T47D (cell line): ENCODE measurements around the gene KIF7.

Source experiments
- DNase-seq, 2 experiments: peaks; one replicate each; pipeline versions ENCODE4 v3.0.0 to v3.0.0-alpha.2; 2011 to 2012; ENCODE audit warnings: low read depth in 1 of 2, low spot score in 1 of 2
- JUND ChIP-seq: IDR thresholded peaks from 2 replicates; pipeline ENCODE4 v1.6.1; 2012; ENCODE audit warnings: low read depth
- in situ Hi-C: cut with HindIII; loops from 2 replicates; pipeline ENCODE4 v1.10.0; 2016; ENCODE audit warnings: low sequenced_read_pairs, low pct_unique_long_range_greater_than_20kb

The KIF7 gene

DNA sequence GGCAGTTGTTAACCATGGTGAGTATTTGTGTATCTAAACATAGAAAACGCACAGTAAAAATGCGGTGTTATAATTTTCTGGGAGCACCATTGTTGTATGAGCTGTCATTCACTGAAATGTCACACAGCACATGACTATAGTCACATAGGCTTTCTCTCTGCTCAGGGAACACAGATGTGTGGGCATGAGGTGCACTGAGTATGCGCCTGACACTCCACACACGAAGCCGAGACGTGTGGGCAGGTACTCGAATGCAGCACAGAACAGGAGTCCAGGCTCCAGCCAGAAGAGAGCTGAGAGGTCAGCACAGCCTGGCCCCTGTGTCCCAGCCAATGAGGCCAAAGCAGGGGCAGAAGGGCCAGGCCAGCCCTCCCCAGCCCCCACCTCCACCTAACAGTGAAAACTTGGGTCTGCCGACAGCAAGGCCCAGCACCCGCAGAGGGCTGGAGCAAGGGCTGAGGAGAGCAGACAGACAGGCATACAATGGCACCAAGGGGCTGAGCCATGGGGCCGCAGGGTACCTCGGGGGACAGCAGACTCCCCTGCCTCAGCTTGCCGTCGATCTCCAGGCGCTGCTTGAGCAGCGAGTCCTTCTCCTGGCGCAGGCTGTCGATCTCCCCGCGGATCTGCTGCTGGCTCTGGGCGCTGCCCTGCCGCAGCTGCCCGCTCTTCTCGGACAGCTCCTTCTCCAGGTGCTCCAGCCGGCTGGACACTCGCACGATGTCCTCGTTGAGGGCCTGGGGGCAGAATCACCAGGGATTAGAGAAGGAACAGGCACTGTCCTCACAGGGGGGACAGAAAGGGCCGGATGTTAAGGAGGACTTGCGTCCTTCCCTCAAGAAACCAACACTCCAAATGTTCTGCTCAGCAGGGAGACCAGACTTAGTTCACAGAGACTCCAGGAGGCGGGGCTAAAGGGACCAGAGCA lies 24.0 kb downstream of the KIF7 start:
- in situ Hi-C loops, result no loop called here
- DNase-seq, result peak in 1 of 2 experiments; percentile 4
- no peak for TF ChIP-seq JUND

GRCh38 chr15:89630260-89630659 lies 25.0 kb downstream of the KIF7 start:
- DNase-seq, result no peak
- in situ Hi-C loops, result no loop called here

GRCh38 chr15:89629829-89630228 lies 25.4 kb downstream of the KIF7 start:
- no peak for TF ChIP-seq JUND
- in situ Hi-C loops, result no loop called here
- DNase-seq, result no peak

More at GRCh38 chr15:89630260-89630659, 25.0 kb downstream of the KIF7 start:
- no peak for TF ChIP-seq JUND

DNA sequence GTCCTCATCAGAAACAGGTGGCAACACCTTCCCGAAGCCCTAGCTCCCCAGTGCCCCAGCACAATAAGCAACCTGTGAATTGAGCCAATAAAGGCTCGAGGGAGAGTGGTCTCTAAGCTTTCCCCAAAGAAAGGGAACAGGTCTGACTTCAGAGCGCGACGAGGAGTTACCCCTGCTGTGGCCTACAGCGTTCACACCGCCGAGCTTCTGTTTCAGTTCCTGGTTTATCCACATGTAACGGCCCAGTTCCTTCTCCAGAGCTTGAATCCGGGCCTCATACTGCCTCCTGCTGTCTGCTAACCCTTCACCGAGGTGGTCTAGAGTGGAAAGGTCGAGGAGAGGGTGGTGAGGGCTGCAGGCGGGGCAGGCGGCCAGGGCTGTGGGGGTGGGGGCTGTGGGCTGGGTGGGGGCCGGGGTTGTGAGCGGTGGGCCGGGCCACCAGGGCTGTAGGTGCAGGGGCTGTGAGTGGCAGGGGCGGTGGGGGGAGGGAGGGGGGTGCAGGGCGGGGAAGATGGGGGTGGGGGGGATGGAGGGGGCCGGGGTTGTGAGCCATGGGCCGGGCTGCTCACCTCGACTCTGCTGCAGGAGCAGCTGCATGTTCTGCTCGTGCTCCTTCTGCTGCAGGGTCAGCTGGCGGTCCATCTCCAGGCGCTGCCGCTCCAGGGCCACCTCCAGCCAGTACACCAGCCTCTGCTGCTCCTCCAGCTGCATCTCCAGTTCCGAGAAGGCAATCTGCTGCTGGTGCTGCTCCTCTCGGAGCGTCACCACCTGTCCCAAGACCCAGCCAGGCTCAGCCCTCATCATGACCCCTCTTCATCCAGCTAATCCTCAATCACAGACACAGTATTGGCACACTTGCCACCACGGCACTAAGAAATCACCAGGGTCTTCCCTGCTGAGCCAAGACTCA lies 26.2 kb downstream of the KIF7 start:
- in situ Hi-C loops, result no loop called here
- no peak for DNase-seq
- TF ChIP-seq JUND, result no peak

- DNase-seq, result no peak
- no peak for TF ChIP-seq JUND
- in situ Hi-C loops, result no loop called here
Measured at GRCh38 chr15:89628301-89628700, 27.0 kb downstream of the KIF7 start.

GRCh38 chr15:89627256-89627970 lies 27.9 kb downstream of the KIF7 start:
- in situ Hi-C loops, result no loop called here
- DNase-seq, result no peak
- TF ChIP-seq JUND, result no peak

GRCh38 chr15:89625716-89626115 lies 29.6 kb downstream of the KIF7 start:
- no peak for DNase-seq
- no peak for TF ChIP-seq JUND
- in situ Hi-C loops, result no loop called here

DNA sequence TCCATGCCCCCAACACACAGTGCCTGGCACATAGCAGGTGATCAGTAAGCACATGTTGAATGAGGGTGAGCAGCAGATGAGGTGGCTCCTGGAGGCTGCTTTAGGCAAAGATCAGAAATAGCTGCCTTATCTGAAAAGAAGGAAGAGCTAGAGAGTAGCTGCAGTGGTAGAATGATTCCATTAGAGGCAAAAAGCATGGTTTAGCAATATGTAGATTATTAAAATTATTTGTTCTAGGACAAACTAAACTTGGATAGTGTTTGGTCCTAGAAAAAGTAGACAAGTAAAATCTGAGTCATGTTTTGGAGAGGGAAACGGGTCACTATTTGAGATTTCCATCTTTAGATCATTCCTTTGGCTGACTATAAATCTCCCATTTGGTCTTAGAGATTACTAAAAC lies 32.1 kb downstream of the KIF7 start:
- in situ Hi-C loops, result no loop called here
- no peak for TF ChIP-seq JUND
- no peak for DNase-seq

- DNase-seq, result no peak
- no peak for TF ChIP-seq JUND
- in situ Hi-C loops, result no loop called here
Measured at GRCh38 chr15:89621547-89621946, 33.7 kb downstream of the KIF7 start.

- TF ChIP-seq JUND, result no peak
- in situ Hi-C loops, result no loop called here
- no peak for DNase-seq
Measured at GRCh38 chr15:89616228-89616627, 39.0 kb downstream of the KIF7 start.

GRCh38 chr15:89615135-89615534 lies 40.1 kb downstream of the KIF7 start:
- in situ Hi-C loops, result no loop called here
- DNase-seq, result no peak
- no peak for TF ChIP-seq JUND

- in situ Hi-C loops, result no loop called here
- TF ChIP-seq JUND, result no peak
- DNase-seq, result no peak
Measured at GRCh38 chr15:89614164-89614563, 41.1 kb downstream of the KIF7 start.
